Nephron (organoid): ENCODE measurements around the gene XCR1.
"Not testable (repeated sequence)": the region's sequence is repeated elsewhere in the genome, so short reads cannot be mapped to it uniquely, and the experiment has no call there.

ENCODE experiments used
- H3K27ac Mint-ChIP-seq, 3 experiments: 2 replicates each; pipeline ENCODE4 v1.8.0; 2020; ENCODE audit warnings: mixed read lengths in 3 of 3, mild to moderate bottlenecking in 2 of 3, moderate library complexity in 1 of 3
- H3K27me3 Mint-ChIP-seq: 2 replicates; pipeline ENCODE4 v1.8.0; 2021; ENCODE audit warnings: low read depth, mild to moderate bottlenecking, moderate library complexity, mixed read lengths
- H3K36me3 Mint-ChIP-seq: 2 replicates; pipeline ENCODE4 v1.8.0; 2020; ENCODE audit warnings: low read depth, mixed read lengths
- H3K4me1 Mint-ChIP-seq: 2 replicates; pipeline ENCODE4 v1.8.0; 2020; ENCODE audit warnings: mixed read lengths
- H3K4me3 Mint-ChIP-seq, 3 experiments: 2 replicates each; pipeline ENCODE4 v1.8.0; 2020; ENCODE audit warnings: mild to moderate bottlenecking in 3 of 3, mixed read lengths in 3 of 3, moderate library complexity in 2 of 3
- H3K9me3 Mint-ChIP-seq: 2 replicates; pipeline ENCODE4 v1.8.0; 2020; ENCODE audit warnings: mixed read lengths
- TF ChIP-seq, protein P1 (sequence below), 3 experiments: fragments of 200-600 bp; sonication (generic); IDR thresholded peaks; one replicate each; pipeline ENCODE4 v1.5.0; 2021; ENCODE audit warnings: antibody characterized with exemption in 3 of 3; ENCODE audit not compliant: unreplicated experiment in 3 of 3

XCR1 gene

DNA sequence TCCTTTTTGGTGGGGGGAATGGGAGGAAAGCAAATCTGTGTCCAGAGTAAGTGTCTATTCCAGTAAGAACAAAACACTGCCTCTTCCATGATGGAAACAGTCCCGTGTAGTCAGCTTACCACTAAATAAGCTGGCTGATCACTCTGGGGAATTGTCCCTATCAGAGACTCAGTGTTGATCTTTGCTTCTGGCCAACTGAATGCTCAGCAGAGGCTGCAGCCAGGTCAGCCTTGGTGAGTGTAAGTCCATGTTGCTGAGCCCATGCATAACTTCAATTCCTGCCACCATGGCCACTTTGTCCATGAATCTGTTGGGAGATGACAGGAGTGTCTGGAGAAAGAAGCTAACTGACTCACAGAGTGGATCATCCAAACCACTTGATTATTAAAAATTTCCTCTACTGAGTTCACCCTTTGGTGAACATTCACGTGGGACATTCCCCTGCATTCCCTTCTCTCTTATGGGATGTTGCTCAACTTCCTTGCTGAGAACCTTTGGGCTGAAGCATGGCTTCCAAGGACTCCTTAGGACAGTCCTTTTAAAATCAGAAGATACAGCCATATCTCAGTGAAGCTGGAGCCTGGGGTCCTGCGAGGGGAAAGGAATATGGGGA, 33.9 kb upstream of the XCR1 start:
- Mint-ChIP-seq H3K4me3 (no peak overlapping the region), H3K27ac (no peak overlapping the region)
- TF ChIP-seq, protein P1, sequence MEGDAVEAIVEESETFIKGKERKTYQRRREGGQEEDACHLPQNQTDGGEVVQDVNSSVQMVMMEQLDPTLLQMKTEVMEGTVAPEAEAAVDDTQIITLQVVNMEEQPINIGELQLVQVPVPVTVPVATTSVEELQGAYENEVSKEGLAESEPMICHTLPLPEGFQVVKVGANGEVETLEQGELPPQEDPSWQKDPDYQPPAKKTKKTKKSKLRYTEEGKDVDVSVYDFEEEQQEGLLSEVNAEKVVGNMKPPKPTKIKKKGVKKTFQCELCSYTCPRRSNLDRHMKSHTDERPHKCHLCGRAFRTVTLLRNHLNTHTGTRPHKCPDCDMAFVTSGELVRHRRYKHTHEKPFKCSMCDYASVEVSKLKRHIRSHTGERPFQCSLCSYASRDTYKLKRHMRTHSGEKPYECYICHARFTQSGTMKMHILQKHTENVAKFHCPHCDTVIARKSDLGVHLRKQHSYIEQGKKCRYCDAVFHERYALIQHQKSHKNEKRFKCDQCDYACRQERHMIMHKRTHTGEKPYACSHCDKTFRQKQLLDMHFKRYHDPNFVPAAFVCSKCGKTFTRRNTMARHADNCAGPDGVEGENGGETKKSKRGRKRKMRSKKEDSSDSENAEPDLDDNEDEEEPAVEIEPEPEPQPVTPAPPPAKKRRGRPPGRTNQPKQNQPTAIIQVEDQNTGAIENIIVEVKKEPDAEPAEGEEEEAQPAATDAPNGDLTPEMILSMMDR (IDR thresholded peaks at IDR 0.05; ENCODE audit: unreplicated experiment in 3 of 3) = no peak

DNA sequence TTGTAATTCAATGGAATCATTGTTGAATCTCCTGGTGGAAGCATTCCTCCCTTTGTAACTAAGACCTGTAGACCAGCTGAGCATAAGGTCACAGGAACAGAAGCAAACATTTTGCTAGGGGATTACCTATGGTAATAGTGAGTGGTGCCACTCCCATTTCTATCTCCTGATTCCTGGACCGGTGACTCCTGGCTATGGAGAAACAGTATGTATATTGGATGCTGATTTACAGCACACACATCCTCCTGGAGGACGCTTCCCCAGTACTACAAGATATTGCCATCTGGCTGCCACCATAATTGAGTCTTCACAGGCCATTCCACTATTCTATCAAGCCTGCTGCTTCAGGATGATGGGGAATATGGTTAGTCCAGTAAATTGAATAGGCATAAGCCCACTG, 33.3 kb upstream of the XCR1 start:
- peaks cover 6% of the 10 kb centered on the region for H3K4me1 Mint-ChIP-seq
- H3K4me3 Mint-ChIP-seq = no peak overlapping the region
- H3K27me3 Mint-ChIP-seq = peaks cover 14% of the 10 kb centered on the region
- no peaks in the 10 kb centered on the region for H3K9me3 Mint-ChIP-seq
- H3K27ac Mint-ChIP-seq = no peak overlapping the region
- H3K36me3 Mint-ChIP-seq = no peaks in the 10 kb centered on the region
- TF ChIP-seq, protein P1 (IDR thresholded peaks at IDR 0.05; ENCODE audit: unreplicated experiment in 3 of 3) = no peak

More for the DNA sequence above, 33.9 kb upstream of the XCR1 start:
- H3K9me3 Mint-ChIP-seq = no peaks in the 10 kb centered on the region
- peaks cover 13% of the 10 kb centered on the region for H3K27me3 Mint-ChIP-seq
- H3K36me3 Mint-ChIP-seq = no peaks in the 10 kb centered on the region
- H3K4me1 Mint-ChIP-seq = peaks cover 13% of the 10 kb centered on the region

DNA sequence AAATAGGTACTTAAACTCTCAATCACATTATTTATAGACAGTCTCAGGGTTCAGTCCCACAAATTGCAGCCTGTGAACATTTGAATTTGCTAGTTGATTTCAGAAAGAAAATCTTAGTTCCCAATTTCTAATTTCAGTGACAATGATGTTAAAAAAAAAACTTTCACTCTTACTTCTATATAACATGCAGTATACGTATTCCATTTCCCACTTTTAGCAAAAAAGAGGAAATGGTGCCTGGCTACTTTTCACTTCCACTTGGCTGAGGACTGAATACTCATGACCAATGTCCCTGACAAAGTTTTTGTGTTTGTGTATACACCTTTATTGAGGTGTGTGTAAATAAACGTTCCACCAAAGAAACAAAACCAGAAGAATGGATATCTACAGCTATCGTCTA, 32.1 kb upstream of the XCR1 start:
- Mint-ChIP-seq H3K4me1 (no peaks in the 10 kb centered on the region), H3K4me3 (no peak overlapping the region), H3K36me3 (no peaks in the 10 kb centered on the region), H3K27ac (no peak overlapping the region), H3K27me3 (peaks cover 16% of the 10 kb centered on the region), H3K9me3 (no peaks in the 10 kb centered on the region)
- TF ChIP-seq, protein P1 (IDR thresholded peaks at IDR 0.05; ENCODE audit: unreplicated experiment in 3 of 3) = no peak

DNA sequence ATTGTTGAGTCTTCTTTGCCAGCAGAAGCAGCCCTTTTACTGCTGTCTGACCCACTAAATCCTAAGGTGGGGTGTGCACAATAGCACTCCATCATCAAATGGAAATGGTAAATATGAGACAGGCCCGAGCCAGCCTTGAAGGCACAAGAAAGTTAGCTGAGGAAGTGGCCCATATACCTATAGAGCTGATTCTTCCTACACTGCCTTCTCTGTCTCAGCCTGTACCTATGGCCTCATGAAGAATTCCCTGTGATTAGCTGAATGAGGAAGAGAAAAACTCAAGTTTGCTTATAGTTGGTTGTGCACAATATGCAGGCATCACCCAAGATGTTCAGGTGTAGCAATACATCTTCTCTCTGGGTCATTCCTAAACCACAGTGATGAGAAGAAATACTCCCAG, 31.7 kb upstream of the XCR1 start:
- Mint-ChIP-seq H3K9me3 (no peaks in the 10 kb centered on the region), H3K27ac (no peak overlapping the region), H3K36me3 (no peaks in the 10 kb centered on the region), H3K4me3 (no peak overlapping the region), H3K4me1 (no peaks in the 10 kb centered on the region), H3K27me3 (peaks cover 16% of the 10 kb centered on the region)
- TF ChIP-seq, protein P1 (IDR thresholded peaks at IDR 0.05; ENCODE audit: unreplicated experiment in 3 of 3) = no peak

DNA sequence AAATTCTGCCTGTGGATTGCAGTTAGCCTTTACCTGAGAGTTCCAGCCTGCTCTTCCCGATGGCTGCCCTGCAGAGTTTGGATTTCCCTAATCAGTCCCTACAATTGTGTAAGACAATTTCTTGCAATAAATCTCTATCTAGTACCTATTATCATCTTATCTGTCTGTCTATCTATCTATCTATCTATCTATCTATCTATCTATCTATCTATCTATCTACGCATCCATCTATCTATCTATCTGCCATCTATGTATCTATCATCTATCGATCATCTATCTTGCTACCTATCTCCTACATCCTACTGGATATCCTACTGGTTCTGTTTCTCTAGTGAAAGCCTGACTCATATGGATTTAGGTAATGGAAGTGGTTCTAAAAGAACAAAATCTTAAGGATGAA, 30.4 kb upstream of the XCR1 start:
- H3K4me3 Mint-ChIP-seq = no peak overlapping the region

DNA sequence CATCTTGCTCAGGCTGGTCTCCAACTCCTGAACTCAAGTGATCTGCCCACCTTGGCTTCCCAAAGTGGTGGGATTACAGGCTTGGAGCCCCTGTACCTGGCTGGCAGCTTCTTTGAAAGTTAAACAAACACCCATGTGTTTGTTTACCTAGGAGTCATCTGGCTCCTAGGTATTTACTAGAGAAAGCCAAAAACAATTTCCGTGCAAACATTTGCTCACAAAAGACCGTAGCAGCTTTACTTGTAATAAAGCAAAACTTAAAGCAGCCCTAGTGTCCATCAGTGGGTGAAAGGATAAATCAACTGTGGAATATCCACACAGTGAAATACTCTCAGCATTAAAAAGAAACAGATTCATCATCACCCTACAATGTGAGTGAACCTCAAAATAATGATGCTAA, 29.4 kb upstream of the XCR1 start:
- Mint-ChIP-seq H3K4me1 (no peaks in the 10 kb centered on the region), H3K9me3 (no peaks in the 10 kb centered on the region), H3K4me3 (no peak overlapping the region), H3K36me3 (no peaks in the 10 kb centered on the region), H3K27me3 (peaks cover 12% of the 10 kb centered on the region), H3K27ac (no peak overlapping the region)
- TF ChIP-seq, protein P1 (IDR thresholded peaks at IDR 0.05; ENCODE audit: unreplicated experiment in 3 of 3) = no peak

More for the DNA sequence above, 30.4 kb upstream of the XCR1 start:
- no peaks in the 10 kb centered on the region for H3K4me1 Mint-ChIP-seq
- H3K27me3 Mint-ChIP-seq = peaks cover 12% of the 10 kb centered on the region
- no peaks in the 10 kb centered on the region for H3K36me3 Mint-ChIP-seq
- TF ChIP-seq, protein P1 (IDR thresholded peaks at IDR 0.05; ENCODE audit: unreplicated experiment in 3 of 3) = no peak
- H3K9me3 Mint-ChIP-seq = no peaks in the 10 kb centered on the region
- no peak overlapping the region for H3K27ac Mint-ChIP-seq

DNA sequence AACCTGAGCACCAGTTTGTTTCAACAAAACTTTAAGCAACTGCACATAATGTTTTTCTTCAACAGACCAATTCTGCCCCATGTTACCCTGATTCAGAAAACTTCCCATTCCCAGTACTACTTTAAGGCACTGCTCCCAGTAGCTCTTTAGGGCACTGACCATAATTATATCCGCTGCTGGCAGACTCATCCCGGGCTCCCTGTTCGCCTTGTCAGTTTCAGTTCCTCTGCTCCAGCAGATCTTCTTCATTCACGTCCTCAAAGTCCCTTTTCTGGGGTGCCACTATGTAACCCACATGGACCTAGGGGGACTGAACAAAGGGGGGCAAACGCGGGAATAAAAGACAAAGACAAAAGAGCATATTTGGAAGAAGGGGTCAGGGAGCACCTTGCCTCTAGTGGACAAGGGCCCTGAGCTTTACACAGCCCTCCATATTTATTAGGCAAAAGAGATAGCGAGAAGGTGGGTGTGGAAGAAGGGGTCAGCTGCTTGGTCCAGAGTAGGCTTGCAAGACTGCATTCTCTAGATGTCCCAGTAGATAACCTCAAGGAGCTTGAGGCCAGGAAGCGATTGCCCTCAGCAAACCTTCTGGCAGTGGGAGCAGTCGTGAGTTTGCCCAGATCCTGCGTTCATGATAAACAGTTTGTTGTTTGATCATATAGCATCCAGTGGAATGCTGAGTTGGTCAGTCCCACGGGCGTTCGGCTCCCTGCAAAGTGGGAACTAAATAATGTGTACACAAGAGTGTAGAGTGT, 26.7 kb upstream of the XCR1 start:
- not testable (repeated sequence) for H3K4me1 Mint-ChIP-seq, H3K36me3 Mint-ChIP-seq, H3K9me3 Mint-ChIP-seq, H3K27ac Mint-ChIP-seq, H3K4me3 Mint-ChIP-seq
- peaks cover 14% of the 10 kb centered on the region for H3K27me3 Mint-ChIP-seq

DNA sequence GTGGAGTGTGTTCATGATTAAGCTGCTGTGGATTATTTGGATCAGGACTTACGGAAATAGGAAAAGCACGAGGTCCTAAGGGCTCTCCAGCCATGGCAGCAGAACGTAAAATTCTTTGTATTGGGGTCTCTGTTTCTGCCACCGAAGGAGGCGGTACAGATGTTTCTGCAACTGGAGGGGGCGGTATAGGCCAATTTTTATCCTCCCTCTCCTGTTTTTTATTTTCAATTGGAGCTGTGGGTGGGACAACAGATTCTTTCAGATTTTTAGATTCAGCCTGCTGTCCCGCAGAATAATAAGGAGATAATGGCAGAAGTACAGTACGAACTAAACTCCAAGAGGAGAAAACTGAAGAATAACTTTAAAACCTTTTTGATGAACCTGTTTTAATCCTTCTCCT, 26.0 kb upstream of the XCR1 start:
- not testable (repeated sequence) for H3K9me3 Mint-ChIP-seq, H3K4me1 Mint-ChIP-seq, H3K36me3 Mint-ChIP-seq, H3K27ac Mint-ChIP-seq, H3K4me3 Mint-ChIP-seq
- peaks cover 11% of the 10 kb centered on the region for H3K27me3 Mint-ChIP-seq
